GM18526 (cell line): ENCODE results near the gene UNC5C.

Experiments used
- POLR2A ChIP-seq: IDR thresholded peaks from 3 replicates; pipeline ENCODE4 v1.6.1; 2011; ENCODE audit not compliant: insufficient read length; ENCODE audit errors: extremely low read depth

UNC5C gene

GRCh38 chr4:95535180-95535579, 13.6 kb downstream of the UNC5C start:
- TF ChIP-seq POLR2A, result no peak

GRCh38 chr4:95534032-95534431, 14.7 kb downstream of the UNC5C start:
- TF ChIP-seq POLR2A, result no peak

- no peak for TF ChIP-seq POLR2A
Measured at GRCh38 chr4:95533254-95533653, 15.5 kb downstream of the UNC5C start.

GRCh38 chr4:95532305-95532704, 16.5 kb downstream of the UNC5C start:
- no peak for TF ChIP-seq POLR2A

- no peak for TF ChIP-seq POLR2A
Measured at GRCh38 chr4:95531141-95531540, 17.6 kb downstream of the UNC5C start.

GRCh38 chr4:95529946-95530345, 18.8 kb downstream of the UNC5C start:
- no peak for TF ChIP-seq POLR2A

GRCh38 chr4:95528388-95528948, 20.3 kb downstream of the UNC5C start:
- no peak for TF ChIP-seq POLR2A

- no peak for TF ChIP-seq POLR2A
Measured at GRCh38 chr4:95526075-95526474, 22.7 kb downstream of the UNC5C start.

- no peak for TF ChIP-seq POLR2A
Measured at GRCh38 chr4:95524729-95525128, 24.0 kb downstream of the UNC5C start.

- no peak for TF ChIP-seq POLR2A
Measured at GRCh38 chr4:95524184-95524583, 24.6 kb downstream of the UNC5C start.

GRCh38 chr4:95522682-95523530, 25.9 kb downstream of the UNC5C start:
- no peak for TF ChIP-seq POLR2A

- no peak for TF ChIP-seq POLR2A
Measured at GRCh38 chr4:95517576-95518345, 31.0 kb downstream of the UNC5C start.

- TF ChIP-seq POLR2A, result no peak
Measured at GRCh38 chr4:95516528-95517017, 32.2 kb downstream of the UNC5C start.

GRCh38 chr4:95515589-95515988, 33.2 kb downstream of the UNC5C start:
- TF ChIP-seq POLR2A, result no peak

- no peak for TF ChIP-seq POLR2A
Measured at GRCh38 chr4:95513022-95513421, 35.8 kb downstream of the UNC5C start.

- TF ChIP-seq POLR2A, result no peak
Measured at GRCh38 chr4:95511477-95511876, 37.3 kb downstream of the UNC5C start.
